Kidney (tissue), 14 donors: Measurements from ENCODE around the gene DPH6. TPM values are rescaled to one million over a fixed set of nuclear protein-coding genes. Genes with fewer than 3 reads are reported as not detected.

Experiments used
- DNase-seq, 5 donors: peaks; one replicate each; pipeline ENCODE4 v3.0.0-alpha.2; 2013 to 2020
- FAIRE-seq: peaks from 2 replicates; lab custom pipeline; 2012; peaks lifted over from hg19 to GRCh38; lab: Jason Lieb, UNC
- H3K27ac ChIP-seq, 2 donors: one replicate each; pipeline ENCODE4 v1.7.0; 2013; ENCODE audit warnings: low read depth in 2 of 2, low read length in 2 of 2, inconsistent platforms in 1 of 2
- H3K27me3 ChIP-seq: one replicate; pipeline ENCODE4 v1.7.1; 2013; ENCODE audit warnings: low read length, inconsistent platforms; ENCODE audit not compliant: control insufficient read depth, insufficient read depth
- H3K36me3 ChIP-seq, 3 donors: one replicate each; pipeline versions ENCODE4 v1.7.0 to v1.7.1; 2013; ENCODE audit warnings: low read length in 3 of 3, control low read depth in 1 of 3, inconsistent platforms in 1 of 3; ENCODE audit not compliant: insufficient read depth in 3 of 3, control insufficient read depth in 2 of 3
- H3K4me1 ChIP-seq, 3 donors: one replicate each; pipeline versions ENCODE4 v1.7.0 to v1.7.1; 2013; ENCODE audit warnings: low read length in 3 of 3, inconsistent platforms in 1 of 3, low read depth in 1 of 3; ENCODE audit not compliant: control insufficient read depth in 2 of 3, insufficient read depth in 2 of 3
- H3K4me3 ChIP-seq, 3 donors: one replicate each; pipeline versions ENCODE4 v1.7.0 to v1.8.1; 2013; ENCODE audit warnings: low read length in 3 of 3, control low read depth in 1 of 3, inconsistent platforms in 1 of 3
- H3K9ac ChIP-seq, 3 donors: one replicate each; pipeline versions ENCODE4 v1.7.0 to v1.7.1; 2013; ENCODE audit warnings: low read length in 3 of 3, control low read depth in 1 of 3, inconsistent platforms in 1 of 3
- H3K9me3 ChIP-seq, 3 donors: one replicate each; pipeline versions ENCODE4 v1.7.0 to v1.7.1; 2013; ENCODE audit warnings: low read length in 3 of 3, control low read depth in 1 of 3, inconsistent platforms in 1 of 3; ENCODE audit not compliant: control insufficient read depth in 2 of 3, insufficient read depth in 1 of 3
- intact Hi-C: fragments of 100-400 bp; cut with DNase I; formaldehyde crosslinking; loops from one replicate; pipeline ENCODE4 v1.11.1; 2022
- polyA plus RNA-seq: library from polyadenylated mRNA; stranded (reverse); fragments of 350-450 nt; fragmentation: Illumina TruSeq; extraction: RNeasy Lipid Tissue Mini Kit (QIAGEN cat#74804); gene quantifications from one replicate; pipeline ENCODE4 v1.2.3, GENCODE V29; 2014; ENCODE audit warnings: low read depth, low replicate concordance; ENCODE audit not compliant: insufficient read depth
- total RNA-seq: library from RNA; stranded (reverse); fragmentation: NEBNext Ultra II Directional; extraction: Animal tissue kit (Norgen Biotek cat#: 25700); gene quantifications from one replicate; pipeline ENCODE4 v1.2.1, GENCODE V29; 2021
- TF ChIP-seq, protein P1 (sequence below): IDR thresholded peaks from 3 replicates; pipeline ENCODE4 v1.5.1; 2012; ENCODE audit warnings: mild to moderate bottlenecking, moderate library complexity, borderline replicate concordance; ENCODE audit not compliant: insufficient read depth; ENCODE audit errors: extremely low read depth
- donor health status: control.
- donor health status: control.
- donor health status: control.
- donor health status: control.
- donor health status: control.
- donor health status: DM: yes; HTN: yes; CAD: no.
- donor health status: Normal renal cell carcinoma (clear cell type).

DPH6 gene
- total and polyA plus RNA-seq, 2 donors from 2014 or later: 10.1 to 29.8 TPM

DNA sequence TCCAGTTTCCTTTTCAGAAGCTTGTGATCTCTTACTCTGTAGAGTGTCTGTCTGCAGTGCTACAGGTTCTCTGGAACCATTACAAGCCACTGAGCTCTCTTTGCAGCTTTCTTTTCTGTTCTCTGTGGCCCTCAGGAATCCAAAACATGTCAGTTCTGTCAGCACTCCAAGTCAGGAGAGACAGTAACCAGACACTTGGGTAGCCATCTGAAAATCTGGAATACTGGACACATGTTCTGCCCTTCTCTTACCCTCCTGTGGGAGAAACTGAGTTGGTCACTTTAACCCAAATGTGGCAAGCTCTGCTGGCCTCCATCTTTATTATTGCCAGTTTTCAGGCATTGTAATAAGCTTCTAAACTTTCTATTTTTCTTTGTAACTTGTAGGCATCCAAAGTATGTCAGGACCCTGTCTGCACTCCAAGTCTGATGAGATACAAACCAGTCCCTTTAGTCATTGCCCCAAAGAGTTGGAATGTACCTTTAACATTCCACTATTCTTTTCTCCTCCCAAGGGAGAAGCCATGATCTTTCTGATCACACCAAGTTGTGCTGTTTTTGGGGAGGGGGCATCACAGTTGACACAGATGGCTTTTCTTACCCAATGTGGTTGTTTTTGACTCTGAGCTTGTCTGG, 183.7 kb downstream of the DPH6 start:
- FAIRE-seq (no peak), DNase-seq (no peak)
- Histone ChIP-seq H3K9me3 (peaks cover 0 to 5% (median 0%) of the 10 kb centered on the region in 3 donors), H3K27me3 (no peaks in the 10 kb centered on the region), H3K27ac (no peak overlapping the region), H3K4me3 (no peak overlapping the region), H3K9ac (no peak overlapping the region), H3K4me1 (no peaks in the 10 kb centered on the region), H3K36me3 (peaks cover 0 to 2% (median 0%) of the 10 kb centered on the region in 3 donors)
- TF ChIP-seq, protein P1, sequence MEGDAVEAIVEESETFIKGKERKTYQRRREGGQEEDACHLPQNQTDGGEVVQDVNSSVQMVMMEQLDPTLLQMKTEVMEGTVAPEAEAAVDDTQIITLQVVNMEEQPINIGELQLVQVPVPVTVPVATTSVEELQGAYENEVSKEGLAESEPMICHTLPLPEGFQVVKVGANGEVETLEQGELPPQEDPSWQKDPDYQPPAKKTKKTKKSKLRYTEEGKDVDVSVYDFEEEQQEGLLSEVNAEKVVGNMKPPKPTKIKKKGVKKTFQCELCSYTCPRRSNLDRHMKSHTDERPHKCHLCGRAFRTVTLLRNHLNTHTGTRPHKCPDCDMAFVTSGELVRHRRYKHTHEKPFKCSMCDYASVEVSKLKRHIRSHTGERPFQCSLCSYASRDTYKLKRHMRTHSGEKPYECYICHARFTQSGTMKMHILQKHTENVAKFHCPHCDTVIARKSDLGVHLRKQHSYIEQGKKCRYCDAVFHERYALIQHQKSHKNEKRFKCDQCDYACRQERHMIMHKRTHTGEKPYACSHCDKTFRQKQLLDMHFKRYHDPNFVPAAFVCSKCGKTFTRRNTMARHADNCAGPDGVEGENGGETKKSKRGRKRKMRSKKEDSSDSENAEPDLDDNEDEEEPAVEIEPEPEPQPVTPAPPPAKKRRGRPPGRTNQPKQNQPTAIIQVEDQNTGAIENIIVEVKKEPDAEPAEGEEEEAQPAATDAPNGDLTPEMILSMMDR: no peak
- intact Hi-C loops: loop anchor here (10.0 kb wide), 1 partner anchor 52 kb away; no protein-coding TSS in a partner anchor

DNA sequence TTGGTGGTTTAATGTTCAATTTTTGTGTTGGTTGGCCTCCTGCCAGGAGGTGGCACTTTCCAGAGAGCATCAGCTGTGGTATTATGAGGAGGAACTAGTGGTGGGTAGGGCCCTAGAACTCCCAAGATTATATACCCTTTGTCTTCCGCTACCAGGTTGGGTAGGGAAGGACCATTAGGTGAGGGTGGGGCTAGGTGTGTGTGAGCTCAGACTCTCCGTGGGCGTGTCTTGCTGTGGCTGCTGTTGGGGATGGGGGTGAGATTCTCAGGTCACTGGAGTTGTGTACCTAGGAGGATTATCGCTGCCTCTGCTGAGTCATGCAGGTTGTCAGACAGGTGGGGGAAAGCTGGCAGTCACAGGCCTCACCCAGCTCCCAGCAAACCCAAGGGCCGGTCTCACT, 187.1 kb downstream of the DPH6 start:
- TF ChIP-seq, protein P1: no peak
- H3K4me1 ChIP-seq: no peaks in the 10 kb centered on the region
- H3K27ac ChIP-seq: no peak overlapping the region
- DNase-seq (no peak), FAIRE-seq (no peak)
- no peak overlapping the region for H3K4me3 ChIP-seq
- intact Hi-C loops: no loop called here
- peaks cover 0 to 10% (median 0%) of the 10 kb centered on the region in 3 donors for H3K9me3 ChIP-seq
- H3K9ac ChIP-seq: no peak overlapping the region
- no peaks in the 10 kb centered on the region for H3K27me3 ChIP-seq
- no peaks in the 10 kb centered on the region for H3K36me3 ChIP-seq

DNA sequence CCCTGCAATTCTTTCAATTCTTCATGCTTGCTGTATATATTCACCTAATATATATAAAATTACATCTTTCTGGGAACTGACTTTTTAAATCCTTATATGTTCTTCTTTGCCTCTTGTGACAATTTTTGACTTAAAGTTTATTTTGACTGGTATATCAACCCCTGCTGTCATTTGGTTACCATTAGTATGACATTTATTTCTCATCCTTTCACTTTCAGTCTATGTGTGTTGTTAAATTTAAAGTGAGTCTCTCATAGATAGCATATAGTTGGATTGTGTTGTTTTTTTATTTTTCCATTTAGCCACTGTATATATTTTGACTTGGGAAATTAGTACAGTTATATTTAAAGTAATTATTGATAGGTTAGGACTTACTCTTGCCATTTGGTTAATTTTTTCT, 194.9 kb downstream of the DPH6 start:
- Histone ChIP-seq H3K27me3 (no peaks in the 10 kb centered on the region), H3K9me3 (peaks cover 0 to 2% (median 0%) of the 10 kb centered on the region in 3 donors), H3K4me3 (no peak overlapping the region), H3K9ac (no peak overlapping the region), H3K4me1 (no peaks in the 10 kb centered on the region), H3K27ac (no peak overlapping the region), H3K36me3 (no peaks in the 10 kb centered on the region)
- FAIRE-seq (no peak), DNase-seq (no peak)
- intact Hi-C loops: no loop called here
- TF ChIP-seq, protein P1: no peak
